ENCODE results near the gene PRX. TPM values are rescaled to one million over a fixed set of nuclear protein-coding genes. Genes with fewer than 3 reads are reported as not detected.
"Not testable (repeated sequence)": the region's sequence is repeated elsewhere in the genome, so short reads cannot be mapped to it uniquely, and the experiment has no call there.

The PRX gene, protein sequence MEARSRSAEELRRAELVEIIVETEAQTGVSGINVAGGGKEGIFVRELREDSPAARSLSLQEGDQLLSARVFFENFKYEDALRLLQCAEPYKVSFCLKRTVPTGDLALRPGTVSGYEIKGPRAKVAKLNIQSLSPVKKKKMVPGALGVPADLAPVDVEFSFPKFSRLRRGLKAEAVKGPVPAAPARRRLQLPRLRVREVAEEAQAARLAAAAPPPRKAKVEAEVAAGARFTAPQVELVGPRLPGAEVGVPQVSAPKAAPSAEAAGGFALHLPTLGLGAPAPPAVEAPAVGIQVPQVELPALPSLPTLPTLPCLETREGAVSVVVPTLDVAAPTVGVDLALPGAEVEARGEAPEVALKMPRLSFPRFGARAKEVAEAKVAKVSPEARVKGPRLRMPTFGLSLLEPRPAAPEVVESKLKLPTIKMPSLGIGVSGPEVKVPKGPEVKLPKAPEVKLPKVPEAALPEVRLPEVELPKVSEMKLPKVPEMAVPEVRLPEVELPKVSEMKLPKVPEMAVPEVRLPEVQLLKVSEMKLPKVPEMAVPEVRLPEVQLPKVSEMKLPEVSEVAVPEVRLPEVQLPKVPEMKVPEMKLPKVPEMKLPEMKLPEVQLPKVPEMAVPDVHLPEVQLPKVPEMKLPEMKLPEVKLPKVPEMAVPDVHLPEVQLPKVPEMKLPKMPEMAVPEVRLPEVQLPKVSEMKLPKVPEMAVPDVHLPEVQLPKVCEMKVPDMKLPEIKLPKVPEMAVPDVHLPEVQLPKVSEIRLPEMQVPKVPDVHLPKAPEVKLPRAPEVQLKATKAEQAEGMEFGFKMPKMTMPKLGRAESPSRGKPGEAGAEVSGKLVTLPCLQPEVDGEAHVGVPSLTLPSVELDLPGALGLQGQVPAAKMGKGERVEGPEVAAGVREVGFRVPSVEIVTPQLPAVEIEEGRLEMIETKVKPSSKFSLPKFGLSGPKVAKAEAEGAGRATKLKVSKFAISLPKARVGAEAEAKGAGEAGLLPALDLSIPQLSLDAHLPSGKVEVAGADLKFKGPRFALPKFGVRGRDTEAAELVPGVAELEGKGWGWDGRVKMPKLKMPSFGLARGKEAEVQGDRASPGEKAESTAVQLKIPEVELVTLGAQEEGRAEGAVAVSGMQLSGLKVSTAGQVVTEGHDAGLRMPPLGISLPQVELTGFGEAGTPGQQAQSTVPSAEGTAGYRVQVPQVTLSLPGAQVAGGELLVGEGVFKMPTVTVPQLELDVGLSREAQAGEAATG (N-terminal part only)
- total RNA-seq: 1 to 10 TPM; 3.2 to 7.1 (median 4.8) TPM
- polyA plus RNA-seq: 5.7 TPM
- long read RNA-seq, donor 1, full-length matches to known transcripts: 1 of 10 reads
- long read RNA-seq, donor 1, partial matches to known transcripts: 3 of 10 reads
- long read RNA-seq, donor 1, other reads (novel, unspliced or antisense): 6 of 10 reads
- long read RNA-seq, donor 2, full-length matches to known transcripts: 1 of 4 reads
- long read RNA-seq, donor 2, partial matches to known transcripts: 3 of 4 reads
- long read RNA-seq, donor 2, other reads (novel, unspliced or antisense): 0 of 4 reads
- long read RNA-seq, donor 3, full-length matches to known transcripts: 1 of 7 reads
- long read RNA-seq, donor 3, partial matches to known transcripts: 1 of 7 reads
- long read RNA-seq, donor 3, other reads (novel, unspliced or antisense): 5 of 7 reads
- long read RNA-seq, donor 4, partial matches to known transcripts: 6 of 9 reads
- long read RNA-seq, donor 4, other reads (novel, unspliced or antisense): 3 of 9 reads

GRCh38 chr19:40413291-40413845, at the start of gene PRX:
TSS of gene PRX (minus strand) at chr19:40413378. CDS start at chr19:40407932, 5,446 bp downstream.
- peak within 1 kb of the TSS; percentile 56 for H3K27ac ChIP-seq (ENCODE audit: low read length)
- 32% methylated on average over 18 of the region's 18 CpGs for WGBS
- H3K4me1 ChIP-seq (ENCODE audit: control insufficient read depth, insufficient read depth, low read length): peaks cover 13% of the 10 kb centered on the region
- H3K27me3 ChIP-seq (ENCODE audit: control insufficient read depth, insufficient read depth): no peaks in the 10 kb centered on the region
- no peak within 1 kb of the TSS for H3K4me3 ChIP-seq (ENCODE audit: low read length)
- DNase-seq: peak in 2 of 3 donors; percentile 53 to 68
- intact Hi-C loops (cut with DNase I): no loop called here
- no peak for ATAC-seq
- no peaks in the 10 kb centered on the region for H3K9me3 ChIP-seq (ENCODE audit: control insufficient read depth, low read length)

DNA sequence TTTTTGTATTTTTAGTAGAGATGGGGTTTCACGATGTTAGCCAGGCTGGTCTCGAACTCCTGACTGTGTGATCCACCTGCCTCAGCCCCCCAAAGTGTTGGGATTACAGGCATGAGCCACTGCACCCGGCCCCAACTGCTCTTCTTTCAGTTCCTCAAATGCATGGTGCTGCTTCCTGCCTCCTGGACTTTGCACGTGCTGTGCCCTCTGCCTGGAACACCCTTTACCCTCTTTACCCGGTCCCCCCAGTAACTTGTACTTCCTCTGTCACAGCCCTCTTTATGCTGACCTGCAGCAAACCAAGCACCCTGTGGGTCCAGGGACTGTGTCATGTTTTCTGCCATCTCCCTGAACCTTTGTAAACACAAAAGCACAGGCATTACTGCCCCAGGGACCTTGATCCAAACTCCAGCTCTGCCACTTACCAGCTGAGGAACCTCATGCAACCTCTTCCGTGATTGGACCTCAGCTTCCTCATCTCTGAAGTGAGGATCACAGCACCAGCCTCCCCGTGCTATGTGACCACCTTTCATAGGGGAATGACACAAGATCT, 48.6 kb upstream of the PRX start:
- H3K4me1 ChIP-seq (ENCODE audit: control insufficient read depth, insufficient read depth, low read length): peaks cover 9% of the 10 kb centered on the region
- H3K9me3 ChIP-seq (ENCODE audit: control insufficient read depth, low read length): no peaks in the 10 kb centered on the region
- ATAC-seq (no peak), DNase-seq (peak; percentile 51 to 82 (median 77))
- no peaks in the 10 kb centered on the region for H3K27me3 ChIP-seq (ENCODE audit: control insufficient read depth, insufficient read depth)
- H3K4me3 ChIP-seq (ENCODE audit: low read length): no peak overlapping the region
- 71% methylated on average over 7 of the region's 7 CpGs for WGBS
- intact Hi-C loops (cut with DNase I): loop anchor here in 2 of 4 donors (5.0 to 10.0 kb wide), 2 partner anchors 136 to 143 kb away; partner anchors contain the start of gene LTBP4 (in 1 of the 2)
- H3K27ac ChIP-seq (ENCODE audit: low read length): no peak overlapping the region

- 91% methylated on average over 3 of the region's 3 CpGs for WGBS
- Histone ChIP-seq H3K27me3 (ENCODE audit: control insufficient read depth, insufficient read depth) (no peaks in the 10 kb centered on the region), H3K4me3 (ENCODE audit: low read length) (no peak overlapping the region), H3K9me3 (ENCODE audit: control insufficient read depth, low read length) (no peaks in the 10 kb centered on the region), H3K4me1 (ENCODE audit: control insufficient read depth, insufficient read depth, low read length) (peaks cover 4% of the 10 kb centered on the region), H3K27ac (ENCODE audit: low read length) (no peak overlapping the region)
- ATAC-seq (no peak), DNase-seq (no peak)
- intact Hi-C loops (cut with DNase I): loop anchor here in 2 of 4 donors (5.0 to 10.0 kb wide), 2 partner anchors 137 to 145 kb away; partner anchors contain the start of gene LTBP4 (in 1 of the 2)
These were observed 47.0 kb upstream of the PRX start for GRCh38 chr19:40460185-40460584.

DNA sequence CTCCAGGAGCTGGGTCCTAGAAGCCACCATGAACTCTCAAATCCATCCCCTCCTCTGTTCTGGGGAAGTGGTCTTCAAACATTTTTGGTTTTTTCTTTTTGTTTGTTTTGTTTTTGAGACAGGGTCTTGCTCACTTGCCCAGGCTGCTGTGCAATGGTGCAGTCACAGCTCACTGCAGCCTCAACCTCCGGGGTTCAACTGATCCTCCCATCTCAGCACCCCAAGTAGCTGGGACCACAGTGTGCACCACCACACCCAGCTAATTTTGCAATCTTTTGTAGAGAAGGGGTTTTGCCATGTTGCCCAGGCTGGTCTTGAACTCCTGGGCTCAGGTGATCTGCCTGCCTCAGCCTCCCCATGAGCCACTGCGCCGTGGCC, 45.4 kb upstream of the PRX start:
- Histone ChIP-seq H3K4me3 (ENCODE audit: low read length) (no peak overlapping the region), H3K4me1 (ENCODE audit: control insufficient read depth, insufficient read depth, low read length) (no peaks in the 10 kb centered on the region), H3K9me3 (ENCODE audit: control insufficient read depth, low read length) (no peaks in the 10 kb centered on the region), H3K27ac (ENCODE audit: low read length) (no peak overlapping the region), H3K27me3 (ENCODE audit: control insufficient read depth, insufficient read depth) (no peaks in the 10 kb centered on the region)
- ATAC-seq: no peak
- WGBS: over 99% methylated on average over 3 of the region's 3 CpGs
- DNase-seq: peak in 1 of 3 donors; percentile 27
- intact Hi-C loops (cut with DNase I): no loop called here

DNA sequence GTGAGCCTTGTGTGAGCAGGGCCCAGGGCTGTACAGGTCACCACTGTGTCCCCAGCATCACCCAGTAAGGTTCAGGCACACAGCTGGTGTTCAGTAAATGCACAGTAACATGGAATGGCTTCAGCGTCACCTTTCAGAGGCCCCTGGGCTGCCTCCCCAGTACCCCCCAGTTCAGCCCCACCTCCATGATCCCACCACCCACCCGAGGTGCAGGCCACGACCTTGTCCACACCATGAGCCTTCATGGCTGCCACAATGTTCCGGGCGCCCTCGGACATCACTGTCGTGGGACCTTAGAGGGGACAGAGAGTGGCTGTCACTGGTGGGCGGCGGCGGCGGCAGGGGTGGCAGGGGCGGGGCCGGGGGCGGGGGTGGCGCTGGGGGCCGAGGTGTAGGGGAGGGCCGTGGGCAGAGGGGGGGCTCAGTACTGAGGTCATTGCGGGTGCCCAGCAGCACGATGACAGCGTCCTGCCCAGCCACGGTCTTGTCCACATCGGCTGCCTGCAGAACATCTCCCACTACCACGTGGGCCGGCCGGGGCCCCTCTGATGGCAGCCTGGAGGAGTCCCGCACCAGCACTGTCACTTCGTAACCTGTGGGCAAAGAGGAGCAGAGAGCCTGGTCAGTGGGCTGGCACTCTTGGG, 44.9 kb upstream of the PRX start:
- ATAC-seq (peak in 1 of 2 donors; percentile 11), DNase-seq (peak in 1 of 3 donors; percentile 48)
- no peaks in the 10 kb centered on the region for H3K9me3 ChIP-seq (ENCODE audit: control insufficient read depth, low read length)
- H3K4me3 ChIP-seq (ENCODE audit: low read length): no peak overlapping the region
- intact Hi-C loops (cut with DNase I): no loop called here
- 88% methylated on average over 27 of the region's 27 CpGs for WGBS
- H3K27ac ChIP-seq (ENCODE audit: low read length): no peak overlapping the region
- no peaks in the 10 kb centered on the region for H3K4me1 ChIP-seq (ENCODE audit: control insufficient read depth, insufficient read depth, low read length)
- no peaks in the 10 kb centered on the region for H3K27me3 ChIP-seq (ENCODE audit: control insufficient read depth, insufficient read depth)

GRCh38 chr19:40457048-40457447, 43.9 kb upstream of the PRX start:
- DNase-seq (peak in 1 of 3 donors; percentile 2), ATAC-seq (no peak)
- Histone ChIP-seq H3K27me3 (ENCODE audit: control insufficient read depth, insufficient read depth) (no peaks in the 10 kb centered on the region), H3K4me3 (ENCODE audit: low read length) (no peak overlapping the region), H3K4me1 (ENCODE audit: control insufficient read depth, insufficient read depth, low read length) (no peaks in the 10 kb centered on the region), H3K27ac (ENCODE audit: low read length) (no peak overlapping the region), H3K9me3 (ENCODE audit: control insufficient read depth, low read length) (no peaks in the 10 kb centered on the region)
- WGBS: 83% methylated on average over 5 of the region's 5 CpGs
- intact Hi-C loops (cut with DNase I): no loop called here

- H3K4me1 ChIP-seq (ENCODE audit: control insufficient read depth, insufficient read depth, low read length); DNase-seq; H3K4me3 ChIP-seq (ENCODE audit: low read length); H3K27me3 ChIP-seq (ENCODE audit: control insufficient read depth, insufficient read depth); ATAC-seq; H3K9me3 ChIP-seq (ENCODE audit: control insufficient read depth, low read length); intact Hi-C loops (cut with DNase I); H3K27ac ChIP-seq (ENCODE audit: low read length): not testable (repeated sequence)
- WGBS: 94% methylated on average over 6 of the region's 6 CpGs
These were observed 40.8 kb upstream of the PRX start for GRCh38 chr19:40453943-40454342.

DNA sequence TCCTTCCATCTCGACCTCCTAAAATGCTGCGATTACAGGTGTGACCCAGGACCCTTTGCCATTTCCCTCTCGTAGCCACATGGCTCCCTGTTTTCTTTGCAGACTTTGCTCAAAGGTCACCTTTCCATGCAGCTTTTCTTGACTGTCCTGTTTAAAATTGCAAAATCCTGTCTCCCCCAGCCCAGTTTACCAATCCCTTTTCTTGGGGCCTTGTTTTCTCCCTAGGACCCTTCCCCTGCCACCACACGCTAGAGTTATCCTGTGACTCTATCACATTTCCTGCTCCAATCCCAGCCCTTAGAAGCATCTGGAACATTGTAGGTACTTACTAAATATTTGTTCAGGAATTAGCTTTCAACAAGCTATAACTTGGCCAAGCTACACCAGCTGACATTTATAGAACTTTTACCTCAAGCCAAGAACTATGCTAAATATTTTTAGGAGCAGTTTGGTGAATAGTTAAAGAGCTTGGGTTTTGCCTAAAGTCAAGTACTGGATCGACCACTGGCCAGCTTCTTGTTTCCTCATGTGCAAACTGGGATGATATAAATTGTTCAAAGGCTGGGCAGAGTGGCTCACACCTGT, 40.1 kb upstream of the PRX start:
- intact Hi-C loops (cut with DNase I): no loop called here

GRCh38 chr19:40452016-40452415, 38.8 kb upstream of the PRX start:
- intact Hi-C loops (cut with DNase I): no loop called here
- Histone ChIP-seq H3K27ac (ENCODE audit: low read length) (no peak overlapping the region), H3K27me3 (ENCODE audit: control insufficient read depth, insufficient read depth) (no peaks in the 10 kb centered on the region), H3K9me3 (ENCODE audit: control insufficient read depth, low read length) (no peaks in the 10 kb centered on the region), H3K4me1 (ENCODE audit: control insufficient read depth, insufficient read depth, low read length) (no peaks in the 10 kb centered on the region), H3K4me3 (ENCODE audit: low read length) (no peak overlapping the region)
- ATAC-seq (no peak), DNase-seq (no peak)
- WGBS: 61% methylated on average over 5 of the region's 5 CpGs

More for the DNA sequence above, 40.1 kb upstream of the PRX start:
- ATAC-seq: no peak
- no peaks in the 10 kb centered on the region for H3K9me3 ChIP-seq (ENCODE audit: control insufficient read depth, low read length)
- WGBS: 86% methylated on average over 5 of the region's 5 CpGs
- H3K4me3 ChIP-seq (ENCODE audit: low read length): no peak overlapping the region
- no peak for DNase-seq
- no peak overlapping the region for H3K27ac ChIP-seq (ENCODE audit: low read length)
- no peaks in the 10 kb centered on the region for H3K4me1 ChIP-seq (ENCODE audit: control insufficient read depth, insufficient read depth, low read length)
- H3K27me3 ChIP-seq (ENCODE audit: control insufficient read depth, insufficient read depth): no peaks in the 10 kb centered on the region
